Activated naive CD8-positive, alpha-beta T cell treated with anti-CD3 and anti-CD28 coated beads, Interleukin-2, amount 50 U/mL, for 16 hours (primary cell): ENCODE data around the gene UTS2B.
"Not testable (repeated sequence)": the region's sequence is repeated elsewhere in the genome, so short reads cannot be mapped to it uniquely, and the experiment has no call there.

Experiments used
- DNase-seq: peaks from one replicate; pipeline ENCODE4 v3.0.0-alpha.2; 2020; ENCODE audit warnings: low read depth, low spot score

UTS2B gene

GRCh38 chr3:191280111-191280510, 50.2 kb downstream of the UTS2B start:
- DNase-seq = no peak

- no peak for DNase-seq
Observed at GRCh38 chr3:191275751-191276150, 54.6 kb downstream of the UTS2B start.

- DNase-seq = not testable (repeated sequence)
Observed at GRCh38 chr3:191275244-191275643, 55.1 kb downstream of the UTS2B start.

GRCh38 chr3:191269289-191270085, 60.8 kb downstream of the UTS2B start:
- no peak for DNase-seq

- no peak for DNase-seq
Observed at GRCh38 chr3:191268737-191269136, 61.6 kb downstream of the UTS2B start.

GRCh38 chr3:191263850-191264249, 66.5 kb downstream of the UTS2B start:
- DNase-seq = no peak

- DNase-seq = no peak
Observed at GRCh38 chr3:191263365-191263764, 67.0 kb downstream of the UTS2B start.

GRCh38 chr3:191262650-191263049, 67.7 kb downstream of the UTS2B start:
- no peak for DNase-seq

GRCh38 chr3:191261304-191261638, 69.1 kb downstream of the UTS2B start:
- no peak for DNase-seq

GRCh38 chr3:191260431-191261303, 69.7 kb downstream of the UTS2B start:
- DNase-seq = no peak

GRCh38 chr3:191259486-191259885, 70.8 kb downstream of the UTS2B start:
- no peak for DNase-seq

- DNase-seq = no peak
Observed at GRCh38 chr3:191257286-191257685, 73.0 kb downstream of the UTS2B start.

GRCh38 chr3:191256405-191256804, 73.9 kb downstream of the UTS2B start:
- DNase-seq = no peak

- no peak for DNase-seq
Observed at GRCh38 chr3:191255156-191255555, 75.2 kb downstream of the UTS2B start.

- DNase-seq = no peak
Observed at GRCh38 chr3:191254098-191254873, 76.0 kb downstream of the UTS2B start.

- DNase-seq = no peak
Observed at GRCh38 chr3:191253089-191253799, 77.1 kb downstream of the UTS2B start.

GRCh38 chr3:191246630-191247029, 83.7 kb downstream of the UTS2B start:
- no peak for DNase-seq

GRCh38 chr3:191246034-191246433, 84.3 kb downstream of the UTS2B start:
- DNase-seq = not testable (repeated sequence)

GRCh38 chr3:191244242-191244867, 86.0 kb downstream of the UTS2B start:
- DNase-seq = no peak

- DNase-seq = no peak
Observed at GRCh38 chr3:191240486-191240885, 89.8 kb downstream of the UTS2B start.
